HG02885 (cell line): Measurements from ENCODE around the gene CERS6.

ENCODE experiments used
- ATAC-seq: cut with Tn5 transposase; IDR thresholded peaks from one replicate; pipeline ENCODE4 v1.9.1; 2021; ENCODE audit warnings: mild to moderate bottlenecking; ENCODE audit not compliant: unreplicated experiment, poor library complexity

Gene CERS6

DNA sequence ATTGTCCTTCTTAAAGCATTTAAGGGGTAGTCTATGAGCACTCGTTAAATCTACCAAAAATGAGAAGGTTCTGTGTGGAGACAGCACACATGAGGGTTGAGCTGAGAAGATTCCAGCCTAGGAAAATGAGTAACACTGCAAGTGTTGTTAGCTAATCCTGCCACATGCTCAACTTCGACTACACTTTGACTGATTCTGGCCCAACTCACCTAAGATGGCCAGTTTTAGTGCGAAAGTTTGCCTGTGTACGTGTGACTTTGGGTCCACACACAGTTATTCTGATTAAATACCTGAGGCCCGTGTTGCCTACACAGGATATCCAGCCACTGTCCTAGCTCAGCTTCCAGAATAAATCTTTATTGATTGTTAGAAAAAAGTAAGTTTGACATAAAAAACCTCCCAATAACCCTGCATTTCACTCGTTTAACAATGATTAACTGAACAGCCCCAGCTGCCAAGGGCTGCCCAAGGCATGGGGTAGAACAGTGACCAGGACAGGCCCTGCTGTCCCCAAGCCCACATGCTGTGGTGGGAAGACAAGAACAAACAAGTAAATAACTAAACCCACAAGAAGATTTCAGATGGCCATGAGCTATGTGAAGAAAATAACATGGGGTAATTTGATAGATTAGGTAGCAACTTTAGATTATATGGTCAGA lies 14.7 kb upstream of the CERS6 start:
- no peak for ATAC-seq

GRCh38 chr2:168443818-168444217 lies 12.3 kb upstream of the CERS6 start:
- ATAC-seq, result no peak

DNA sequence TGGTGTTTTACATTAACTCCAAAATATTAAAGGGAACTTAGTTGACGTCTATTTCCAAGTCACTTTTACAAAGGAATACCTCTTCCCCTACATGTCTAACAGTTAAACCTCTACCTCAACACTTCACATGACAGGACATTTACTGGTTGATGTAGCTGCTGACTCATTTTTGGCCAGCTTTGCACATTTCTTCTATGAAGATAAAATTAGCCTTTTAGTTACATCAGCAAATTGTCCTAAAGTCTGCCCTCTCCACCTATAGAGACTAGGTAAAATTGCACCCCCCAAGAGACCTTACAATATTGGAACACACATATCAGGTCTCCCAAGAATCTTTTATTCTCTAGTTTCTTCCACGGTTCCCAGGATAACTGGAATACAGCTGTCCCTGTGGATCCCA lies 10.1 kb upstream of the CERS6 start:
- no peak for ATAC-seq

- no peak for ATAC-seq
Observed at GRCh38 chr2:168448980-168449379, 7.1 kb upstream of the CERS6 start.

DNA sequence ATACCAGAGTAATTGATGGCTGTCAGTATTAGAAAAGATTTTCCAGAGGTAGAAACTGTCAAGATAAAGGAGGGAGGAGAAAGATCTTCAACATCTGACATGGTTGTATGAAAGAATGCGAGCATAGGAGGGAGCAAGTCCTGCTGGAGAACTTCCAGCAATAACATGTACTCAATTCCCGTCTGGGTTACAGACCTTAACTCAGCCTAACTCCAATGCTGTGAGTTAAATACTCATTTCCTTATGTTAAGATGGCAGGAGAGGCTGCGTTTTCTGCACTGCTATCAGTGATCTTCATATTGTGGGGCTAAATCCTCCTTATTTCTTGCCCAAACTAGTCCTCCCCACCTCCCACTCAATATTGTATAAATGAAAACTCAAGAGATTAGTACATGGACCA lies 6.7 kb upstream of the CERS6 start:
- no peak for ATAC-seq

DNA sequence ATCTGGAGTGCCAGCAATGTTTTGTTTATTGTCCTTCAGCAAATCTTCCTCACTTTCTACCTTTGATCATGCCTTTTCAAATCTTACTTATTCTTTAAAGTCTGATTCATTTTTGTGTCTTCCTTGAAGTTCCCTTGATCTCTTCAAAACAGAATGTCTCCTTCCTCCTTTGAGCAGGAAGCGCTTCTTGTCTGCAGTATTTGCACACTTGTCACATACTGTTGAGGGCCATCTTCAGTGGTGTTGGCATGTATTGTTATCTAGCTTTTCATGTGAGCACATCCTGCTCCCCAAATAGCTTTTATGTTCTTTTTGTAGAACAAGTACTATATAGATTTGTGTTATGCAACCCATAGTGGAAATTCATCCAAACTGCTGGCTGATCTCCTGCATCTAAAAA lies 5.9 kb upstream of the CERS6 start:
- ATAC-seq, result no peak

GRCh38 chr2:168450732-168451131 lies 5.3 kb upstream of the CERS6 start:
- ATAC-seq, result no peak

GRCh38 chr2:168452781-168453180 lies 3.3 kb upstream of the CERS6 start:
- no peak for ATAC-seq

GRCh38 chr2:168453404-168453803 lies 2.7 kb upstream of the CERS6 start:
- no peak for ATAC-seq

DNA sequence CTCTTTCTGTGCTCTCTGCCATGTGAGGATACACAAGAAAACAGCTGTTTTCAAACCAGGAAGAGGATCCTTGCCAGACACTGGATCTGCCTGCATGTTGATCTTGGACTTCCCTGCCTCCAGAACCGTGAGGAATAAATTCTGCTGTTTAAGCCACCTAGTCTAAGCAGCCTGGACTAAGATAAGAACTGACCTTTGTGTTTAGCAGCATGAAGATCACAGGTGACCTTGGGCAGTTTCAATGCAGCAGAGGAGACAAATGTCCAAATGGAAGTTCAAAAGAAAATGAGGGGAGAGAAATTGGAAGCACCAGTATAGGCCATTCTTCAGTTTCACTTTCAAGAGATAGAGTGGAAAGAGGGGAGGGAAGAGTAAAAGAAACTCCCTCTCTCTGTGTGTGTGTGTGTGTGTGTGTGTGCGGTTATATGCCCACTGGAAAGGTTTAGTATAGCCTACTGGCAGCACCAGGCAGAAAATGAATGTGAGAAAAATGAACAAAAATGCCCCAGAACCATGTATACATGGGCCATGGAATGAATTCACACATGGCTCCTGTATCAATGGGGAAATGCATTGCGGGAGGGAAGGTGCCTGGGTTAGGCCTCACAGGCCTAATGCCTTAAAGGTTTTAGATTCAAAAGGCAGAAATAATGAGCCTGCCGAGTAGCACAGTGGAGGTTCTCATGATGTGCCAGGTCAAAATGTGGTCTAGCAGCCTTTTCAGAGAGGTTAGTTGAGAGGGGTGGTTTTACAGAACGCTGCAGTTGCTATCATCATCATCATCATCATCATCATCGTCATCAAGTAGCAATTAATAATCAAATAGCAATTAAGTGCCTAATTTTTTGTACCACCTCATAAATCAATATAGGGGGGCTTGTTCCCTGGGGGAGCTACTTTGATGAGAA lies 1.1 kb upstream of the CERS6 start:
- no peak for ATAC-seq

GRCh38 chr2:168456521-168457189 lies 583 bp downstream of the CERS6 start:
- ATAC-seq, result peak; percentile 28

DNA sequence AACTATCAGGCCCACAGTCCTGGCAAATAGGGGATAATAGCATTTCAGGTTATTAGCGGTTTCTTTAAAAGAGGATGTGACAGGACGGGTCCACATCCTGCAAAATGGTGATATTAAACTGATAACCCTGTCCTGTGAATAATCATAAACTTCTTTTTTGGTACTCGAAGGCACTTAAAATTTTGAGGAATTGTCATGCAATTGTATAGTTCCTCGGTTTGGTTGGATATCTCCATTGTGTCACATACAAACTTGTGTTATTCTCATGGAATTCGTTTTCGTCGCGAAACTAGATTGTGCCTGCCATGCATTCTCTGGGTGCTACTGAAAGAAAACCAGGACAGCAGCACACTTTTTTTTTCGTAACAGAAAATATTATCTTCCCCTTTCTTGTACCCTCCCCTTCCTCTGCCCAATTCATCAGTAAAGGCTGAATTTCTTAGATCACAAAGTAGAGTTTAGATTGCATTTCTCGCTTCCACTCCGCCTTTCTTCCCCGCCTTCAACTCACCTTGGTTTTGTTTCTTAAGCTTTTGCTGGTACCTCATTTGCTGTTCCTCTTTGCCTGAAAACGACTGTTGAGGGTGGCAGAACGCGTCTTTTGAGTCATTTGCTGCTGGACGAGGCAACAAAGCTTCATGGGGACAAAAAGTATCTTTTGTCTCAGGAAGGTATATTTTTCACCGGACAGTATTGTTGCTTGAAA lies 1.3 kb downstream of the CERS6 start:
- ATAC-seq, result no peak

GRCh38 chr2:168458139-168458538 lies 2.1 kb downstream of the CERS6 start:
- no peak for ATAC-seq

DNA sequence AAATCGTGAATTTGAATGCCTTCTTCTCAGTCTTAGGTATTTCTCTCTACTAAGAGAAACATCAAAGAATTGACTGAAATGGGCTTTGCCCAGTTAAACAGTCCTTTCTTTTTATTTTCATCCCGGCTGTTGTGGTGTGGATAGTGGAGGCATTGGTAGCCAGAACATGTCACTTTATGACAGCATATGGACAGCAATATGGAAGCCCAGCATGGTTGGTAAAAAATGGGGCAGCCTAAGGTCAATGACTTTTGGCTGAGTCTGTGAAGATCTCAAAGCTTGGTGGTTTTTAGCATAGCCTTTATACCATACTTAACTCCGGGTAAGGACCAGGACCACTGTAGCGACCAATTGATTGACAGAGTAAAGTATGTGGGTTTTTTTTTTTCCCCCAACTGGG lies 3.2 kb downstream of the CERS6 start:
- ATAC-seq, result no peak

GRCh38 chr2:168460571-168460970 lies 4.5 kb downstream of the CERS6 start:
- ATAC-seq, result no peak

- ATAC-seq, result no peak
Observed at GRCh38 chr2:168461178-168461941, 5.3 kb downstream of the CERS6 start.

GRCh38 chr2:168461942-168462331 lies 5.9 kb downstream of the CERS6 start:
- no peak for ATAC-seq

DNA sequence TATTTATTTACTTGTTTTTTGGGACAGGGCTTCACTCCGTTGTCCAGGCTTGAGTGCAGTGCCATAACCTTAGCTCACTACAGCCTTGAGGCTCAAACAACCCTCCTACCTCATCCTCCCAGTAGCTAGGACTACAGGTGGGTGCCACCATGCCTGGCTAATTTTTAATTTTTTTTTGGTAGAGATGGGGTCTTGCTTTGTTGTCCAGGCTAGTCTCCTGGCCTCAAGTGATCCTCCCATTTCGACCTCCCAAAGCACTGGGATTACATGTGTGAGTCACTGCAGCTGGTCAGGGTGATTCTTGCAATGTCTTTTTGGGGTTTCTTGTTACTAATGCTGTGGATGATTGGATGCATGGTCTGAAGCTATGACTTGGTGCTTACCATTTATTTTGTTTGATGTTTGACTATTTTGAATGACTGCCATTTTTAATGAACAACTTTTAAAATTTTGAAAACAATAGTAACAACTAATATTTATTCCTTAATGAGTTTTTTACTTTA lies 6.5 kb downstream of the CERS6 start:
- ATAC-seq, result no peak

GRCh38 chr2:168465594-168465993 lies 9.5 kb downstream of the CERS6 start:
- no peak for ATAC-seq
